NCI-H2029 treated with DMSO at 0.1 percent for 48 hours (cell line): Measurements from ENCODE around the gene COL5A1.

Experiments used
- DNase-seq: peaks from one replicate; lab custom pipeline; 2025; lab: John Stamatoyannopoulos, UW

The COL5A1 gene

GRCh38 chr9:134641173-134641989, at the start of gene COL5A1:
COL5A1 (plus strand) TSS chr9:134641803; CDS start chr9:134642188, 385 bp downstream.
- no peak for DNase-seq

GRCh38 chr9:134592018-134592818, 49.4 kb upstream of the COL5A1 start:
- DNase-seq: no peak

- no peak for DNase-seq
Measured at GRCh38 chr9:134592819-134593200, 48.8 kb upstream of the COL5A1 start.

- no peak for DNase-seq
Measured at GRCh38 chr9:134593286-134594077, 48.1 kb upstream of the COL5A1 start.

GRCh38 chr9:134594078-134594941, 47.3 kb upstream of the COL5A1 start:
- DNase-seq: no peak

GRCh38 chr9:134595014-134595413, 46.6 kb upstream of the COL5A1 start:
- DNase-seq: no peak

GRCh38 chr9:134597041-134597913, 44.3 kb upstream of the COL5A1 start:
- DNase-seq: no peak

- DNase-seq: no peak
Measured at GRCh38 chr9:134597957-134598883, 43.4 kb upstream of the COL5A1 start.

GRCh38 chr9:134598884-134599245, 42.7 kb upstream of the COL5A1 start:
- no peak for DNase-seq

GRCh38 chr9:134600371-134600770, 41.2 kb upstream of the COL5A1 start:
- DNase-seq: no peak

GRCh38 chr9:134600836-134601638, 40.6 kb upstream of the COL5A1 start:
- DNase-seq: no peak

- DNase-seq: no peak
Measured at GRCh38 chr9:134601764-134602163, 39.8 kb upstream of the COL5A1 start.

- no peak for DNase-seq
Measured at GRCh38 chr9:134602547-134603362, 38.8 kb upstream of the COL5A1 start.

GRCh38 chr9:134604834-134605233, 36.8 kb upstream of the COL5A1 start:
- DNase-seq: no peak

GRCh38 chr9:134605351-134605965, 36.1 kb upstream of the COL5A1 start:
- no peak for DNase-seq

- DNase-seq: no peak
Measured at GRCh38 chr9:134605966-134606357, 35.6 kb upstream of the COL5A1 start.
